Loucy (cell line): Measurements from ENCODE around the gene TRRAP.

ENCODE experiments used
- H2AFZ ChIP-seq: fragments of 200-600 bp; sonication (generic); 2 replicates; pipeline ENCODE4 v1.6.0; 2016; ENCODE audit warnings: antibody characterized with exemption, mild to moderate bottlenecking, low read length, moderate library complexity
- H3F3A ChIP-seq: fragments of 200-600 bp; 2 replicates; pipeline ENCODE4 v1.6.0; 2016; ENCODE audit warnings: antibody characterized with exemption, low read depth, mild to moderate bottlenecking
- H3K27me3 ChIP-seq: fragments of 200-600 bp; sonication (generic); 2 replicates; pipeline ENCODE4 v1.6.1; 2014; ENCODE audit warnings: low read length, mild to moderate bottlenecking; ENCODE audit not compliant: insufficient read depth, poor library complexity, severe bottlenecking
- H3K36me3 ChIP-seq: fragments of 200-600 bp; sonication (generic); 2 replicates; pipeline ENCODE4 v1.6.1; 2016; ENCODE audit warnings: low read length; ENCODE audit not compliant: insufficient read depth
- H3K4me1 ChIP-seq: fragments of 200-600 bp; sonication (generic); 2 replicates; pipeline ENCODE4 v1.5.1; 2014; ENCODE audit warnings: low read length, mild to moderate bottlenecking; ENCODE audit not compliant: insufficient read depth, poor library complexity, severe bottlenecking
- H3K4me2 ChIP-seq: fragments of 200-600 bp; sonication (generic); 2 replicates; pipeline ENCODE4 v1.6.0; 2014; ENCODE audit warnings: antibody characterized with exemption, low read length, low read depth, mild to moderate bottlenecking; ENCODE audit not compliant: poor library complexity, severe bottlenecking
- H3K4me3 ChIP-seq: fragments of 200-600 bp; sonication (generic); 2 replicates; pipeline ENCODE4 v1.5.1; 2014; ENCODE audit warnings: low read length, mild to moderate bottlenecking, mixed read lengths; ENCODE audit not compliant: poor library complexity, severe bottlenecking
- H3K79me2 ChIP-seq: fragments of 200-600 bp; sonication (generic); 2 replicates; pipeline ENCODE4 v1.6.1; 2014; ENCODE audit warnings: low read length; ENCODE audit not compliant: insufficient read depth
- H3K9ac ChIP-seq: fragments of 200-600 bp; sonication (generic); 2 replicates; pipeline ENCODE4 v1.6.0; 2014; ENCODE audit warnings: mild to moderate bottlenecking, low read depth, low read length, moderate library complexity; ENCODE audit not compliant: poor library complexity, severe bottlenecking
- H3K9me2 ChIP-seq: fragments of 200-600 bp; sonication (generic); replicated peaks from 2 replicates; pipeline ENCODE4 v1.6.1; 2016; ENCODE audit warnings: low read depth, low read length, mixed read lengths
- H3K9me3 ChIP-seq: fragments of 200-600 bp; sonication (generic); 2 replicates; pipeline ENCODE4 v1.6.1; 2014; ENCODE audit warnings: mild to moderate bottlenecking, antibody characterized with exemption, low read length, low read depth; ENCODE audit not compliant: insufficient read depth
- H4K20me1 ChIP-seq: fragments of 200-600 bp; sonication (generic); 2 replicates; pipeline ENCODE4 v1.6.0; 2014; ENCODE audit warnings: antibody characterized with exemption, low read length, mild to moderate bottlenecking; ENCODE audit not compliant: insufficient read depth, poor library complexity, severe bottlenecking
- EZH2phosphoT487 ChIP-seq: fragments of 200-600 bp; IDR thresholded peaks from 2 replicates; pipeline ENCODE4 v1.6.1; 2018; ENCODE audit warnings: antibody characterized with exemption, mild to moderate bottlenecking, moderate library complexity, borderline replicate concordance
- TF ChIP-seq, protein P1 (sequence below): fragments of 200-600 bp; sonication (generic); conservative IDR thresholded peaks from 2 replicates; pipeline ENCODE4 v1.5.1; 2014; ENCODE audit warnings: mild to moderate bottlenecking, antibody characterized with exemption, low read length

The TRRAP gene

GRCh38 chr7:98956937-98957336, 78.6 kb downstream of the TRRAP start:
- H3K4me3 ChIP-seq = no peak overlapping the region
- H3K9ac ChIP-seq = no peak overlapping the region
- no peaks in the 10 kb centered on the region for H3K27me3 ChIP-seq
- H3K4me1 ChIP-seq = no peaks in the 10 kb centered on the region
- H3K4me2 ChIP-seq = no peak overlapping the region
- H2AFZ ChIP-seq = no peak overlapping the region
- no peaks in the 10 kb centered on the region for H3K79me2 ChIP-seq
- H3K9me3 ChIP-seq = no peaks in the 10 kb centered on the region
- H4K20me1 ChIP-seq = no peaks in the 10 kb centered on the region
- TF ChIP-seq, protein P1, sequence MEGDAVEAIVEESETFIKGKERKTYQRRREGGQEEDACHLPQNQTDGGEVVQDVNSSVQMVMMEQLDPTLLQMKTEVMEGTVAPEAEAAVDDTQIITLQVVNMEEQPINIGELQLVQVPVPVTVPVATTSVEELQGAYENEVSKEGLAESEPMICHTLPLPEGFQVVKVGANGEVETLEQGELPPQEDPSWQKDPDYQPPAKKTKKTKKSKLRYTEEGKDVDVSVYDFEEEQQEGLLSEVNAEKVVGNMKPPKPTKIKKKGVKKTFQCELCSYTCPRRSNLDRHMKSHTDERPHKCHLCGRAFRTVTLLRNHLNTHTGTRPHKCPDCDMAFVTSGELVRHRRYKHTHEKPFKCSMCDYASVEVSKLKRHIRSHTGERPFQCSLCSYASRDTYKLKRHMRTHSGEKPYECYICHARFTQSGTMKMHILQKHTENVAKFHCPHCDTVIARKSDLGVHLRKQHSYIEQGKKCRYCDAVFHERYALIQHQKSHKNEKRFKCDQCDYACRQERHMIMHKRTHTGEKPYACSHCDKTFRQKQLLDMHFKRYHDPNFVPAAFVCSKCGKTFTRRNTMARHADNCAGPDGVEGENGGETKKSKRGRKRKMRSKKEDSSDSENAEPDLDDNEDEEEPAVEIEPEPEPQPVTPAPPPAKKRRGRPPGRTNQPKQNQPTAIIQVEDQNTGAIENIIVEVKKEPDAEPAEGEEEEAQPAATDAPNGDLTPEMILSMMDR = no peak
- TF ChIP-seq EZH2phosphoT487 = no peak
- H3K9me2 ChIP-seq = no peaks in the 10 kb centered on the region
- peaks cover 97% of the 10 kb centered on the region; the same call in 1 of the 2 replicates for H3K36me3 ChIP-seq
- no peaks in the 10 kb centered on the region for H3F3A ChIP-seq

DNA sequence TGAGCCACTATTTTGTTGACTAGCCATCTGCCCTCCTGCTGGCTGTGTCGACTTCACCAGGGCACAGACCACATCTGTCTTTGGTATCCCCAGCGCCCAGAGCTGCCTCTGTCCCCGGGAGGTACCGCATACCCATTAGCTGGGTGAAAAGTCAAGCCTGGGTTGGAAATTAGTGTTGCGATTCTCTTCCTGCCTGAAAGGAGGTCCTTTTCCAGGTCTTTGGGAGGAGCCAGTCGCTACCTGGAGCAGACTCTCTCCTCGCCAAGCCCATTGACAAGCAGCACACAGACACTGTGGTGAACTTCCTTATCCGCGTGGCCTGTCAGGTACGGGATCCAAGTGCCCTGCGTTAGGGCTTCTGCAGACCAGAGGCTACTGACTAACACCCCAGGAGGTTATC, 79.4 kb downstream of the TRRAP start:
- no peak overlapping the region for H3K4me3 ChIP-seq
- no peaks in the 10 kb centered on the region for H3K27me3 ChIP-seq
- H3K4me1 ChIP-seq = no peaks in the 10 kb centered on the region
- H3K4me2 ChIP-seq = no peak overlapping the region
- no peak overlapping the region for H2AFZ ChIP-seq
- no peaks in the 10 kb centered on the region for H3K9me3 ChIP-seq
- H3K9me2 ChIP-seq = no peaks in the 10 kb centered on the region
- peaks cover 97% of the 10 kb centered on the region; the same call in 1 of the 2 replicates for H3K36me3 ChIP-seq
- H3F3A ChIP-seq = no peaks in the 10 kb centered on the region
- H3K9ac ChIP-seq = no peak overlapping the region
- no peaks in the 10 kb centered on the region for H4K20me1 ChIP-seq
- TF ChIP-seq, protein P1 = no peak
- TF ChIP-seq EZH2phosphoT487 = no peak
- no peaks in the 10 kb centered on the region for H3K79me2 ChIP-seq

DNA sequence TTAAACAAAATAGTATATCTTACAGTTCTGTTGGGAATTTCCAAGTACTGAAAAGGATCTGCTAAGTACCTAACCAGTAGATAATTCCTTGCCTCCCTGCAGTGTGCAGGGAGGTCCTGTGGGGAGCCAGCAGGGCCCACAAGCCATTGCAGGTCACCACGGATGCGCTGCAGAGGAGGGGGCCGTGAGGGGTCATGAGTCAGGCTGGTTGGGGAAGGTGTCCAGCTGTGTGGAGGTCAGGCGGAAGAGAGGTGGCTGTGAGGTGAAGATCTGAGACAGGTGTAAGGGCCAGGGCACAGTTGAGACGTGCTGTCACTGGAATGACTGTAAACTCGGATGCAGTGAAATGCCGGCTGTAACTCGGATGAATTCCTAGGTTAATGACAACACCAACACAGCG, 80.6 kb downstream of the TRRAP start:
- no peak overlapping the region for H3K9ac ChIP-seq
- no peaks in the 10 kb centered on the region for H3K9me3 ChIP-seq
- H3K4me3 ChIP-seq = no peak overlapping the region
- peaks cover 97% of the 10 kb centered on the region; the same call in 1 of the 2 replicates for H3K36me3 ChIP-seq
- no peaks in the 10 kb centered on the region for H3K9me2 ChIP-seq
- H4K20me1 ChIP-seq = no peaks in the 10 kb centered on the region
- no peaks in the 10 kb centered on the region for H3K4me1 ChIP-seq
- no peak for TF ChIP-seq EZH2phosphoT487
- TF ChIP-seq, protein P1 = no peak
- H2AFZ ChIP-seq = no peak overlapping the region
- no peaks in the 10 kb centered on the region for H3K79me2 ChIP-seq
- no peak overlapping the region for H3K4me2 ChIP-seq
- H3K27me3 ChIP-seq = no peaks in the 10 kb centered on the region
- H3F3A ChIP-seq = no peaks in the 10 kb centered on the region
